HEK293 (cell line): Measurements from ENCODE around the gene COPA.
A peak's percentile ranks its signal among the peaks of the same experiment; 100 is the strongest.

Source experiments
- GLIS1 ChIP-seq: fragments of 450-650 bp; formaldehyde crosslinking; IDR thresholded peaks from 2 replicates; pipeline ENCODE4 v1.5.1; 2016; ENCODE audit warnings: missing biosample characterization, missing genetic modification characterization
- HOXA7 ChIP-seq: sonication (generic); formaldehyde crosslinking; IDR thresholded peaks from 2 replicates; pipeline ENCODE4 v1.8.1; 2022; ENCODE audit warnings: missing genetic modification reagents, borderline replicate concordance
- MZF1 ChIP-seq: fragments of 450-650 bp; formaldehyde crosslinking; IDR thresholded peaks from 2 replicates; pipeline ENCODE4 v1.5.1; 2017; ENCODE audit warnings: missing biosample characterization, missing genetic modification characterization, borderline replicate concordance
- SALL2 ChIP-seq: fragments of 450-650 bp; formaldehyde crosslinking; IDR thresholded peaks from 2 replicates; pipeline ENCODE4 v1.5.0; 2017; ENCODE audit warnings: missing biosample characterization, mild to moderate bottlenecking, missing genetic modification characterization, borderline replicate concordance
- SCRT1 ChIP-seq: fragments of 450-650 bp; formaldehyde crosslinking; IDR thresholded peaks from 2 replicates; pipeline ENCODE4 v1.5.1; 2016; ENCODE audit warnings: missing biosample characterization, missing genetic modification characterization, borderline replicate concordance
- SCRT2 ChIP-seq: fragments of 450-650 bp; formaldehyde crosslinking; IDR thresholded peaks from 2 replicates; pipeline ENCODE4 v1.5.1; 2016; ENCODE audit warnings: missing biosample characterization, missing genetic modification characterization
- SP2 ChIP-seq: fragments of 450-650 bp; formaldehyde crosslinking; IDR thresholded peaks from 2 replicates; pipeline ENCODE4 v1.5.1; 2016; ENCODE audit warnings: missing biosample characterization, missing genetic modification characterization
- SP7 ChIP-seq: fragments of 450-650 bp; formaldehyde crosslinking; IDR thresholded peaks from 2 replicates; pipeline ENCODE4 v1.5.1; 2016; ENCODE audit warnings: missing biosample characterization, missing genetic modification characterization
- WT1 ChIP-seq: fragments of 450-650 bp; formaldehyde crosslinking; IDR thresholded peaks from 2 replicates; pipeline ENCODE4 v1.5.1; 2016; ENCODE audit warnings: missing biosample characterization, missing genetic modification characterization
- ZIC2 ChIP-seq: fragments of 450-650 bp; formaldehyde crosslinking; IDR thresholded peaks from 2 replicates; pipeline ENCODE4 v1.5.1; 2016; ENCODE audit warnings: missing biosample characterization, missing genetic modification characterization
- ZNF140 ChIP-seq: fragments of 450-650 bp; formaldehyde crosslinking; IDR thresholded peaks from 2 replicates; pipeline ENCODE4 v1.5.1; 2016; ENCODE audit warnings: missing biosample characterization, missing genetic modification characterization
- ZNF223 ChIP-seq: fragments of 450-650 bp; formaldehyde crosslinking; IDR thresholded peaks from 2 replicates; pipeline ENCODE4 v1.5.1; 2016; ENCODE audit warnings: missing biosample characterization, missing genetic modification characterization
- ZNF324 ChIP-seq: fragments of 450-650 bp; formaldehyde crosslinking; IDR thresholded peaks from 2 replicates; pipeline ENCODE4 v1.5.1; 2016; ENCODE audit warnings: missing biosample characterization, missing genetic modification characterization
- ZNF350 ChIP-seq: fragments of 450-650 bp; formaldehyde crosslinking; IDR thresholded peaks from 2 replicates; pipeline ENCODE4 v1.5.0; 2017; ENCODE audit warnings: missing biosample characterization, mild to moderate bottlenecking, missing genetic modification characterization
- ZNF426 ChIP-seq: fragments of 450-650 bp; formaldehyde crosslinking; IDR thresholded peaks from 2 replicates; pipeline ENCODE4 v1.5.1; 2017; ENCODE audit warnings: missing biosample characterization, missing genetic modification characterization, mild to moderate bottlenecking, inconsistent platforms, moderate library complexity
- ZNF48 ChIP-seq: fragments of 450-650 bp; formaldehyde crosslinking; IDR thresholded peaks from 2 replicates; pipeline ENCODE4 v1.5.1; 2016; ENCODE audit warnings: missing biosample characterization, missing genetic modification characterization
- ZNF596 ChIP-seq: fragments of 450-650 bp; IDR thresholded peaks from 2 replicates; pipeline ENCODE4 v1.5.0; 2018; ENCODE audit warnings: missing biosample characterization, mild to moderate bottlenecking, missing genetic modification characterization, moderate library complexity
- ZNF747 ChIP-seq: fragments of 450-650 bp; formaldehyde crosslinking; IDR thresholded peaks from 2 replicates; pipeline ENCODE4 v1.5.1; 2016; ENCODE audit warnings: missing biosample characterization, missing genetic modification characterization
- ZNF792 ChIP-seq: fragments of 450-650 bp; formaldehyde crosslinking; IDR thresholded peaks from 2 replicates; pipeline ENCODE4 v1.5.1; 2016; ENCODE audit warnings: missing biosample characterization, missing genetic modification characterization
- TF ChIP-seq, protein P1 (sequence below): fragments of 450-650 bp; formaldehyde crosslinking; IDR thresholded peaks from 2 replicates; pipeline ENCODE4 v1.5.1; 2016; ENCODE audit warnings: missing biosample characterization, missing genetic modification characterization
- TF ChIP-seq, protein P2 (sequence below): fragments of 450-650 bp; formaldehyde crosslinking; conservative IDR thresholded peaks from 2 replicates; pipeline ENCODE4 v1.5.1; 2016; ENCODE audit warnings: low read depth, missing biosample characterization, missing genetic modification characterization
- TF ChIP-seq, protein P3 (sequence below): fragments of 450-650 bp; formaldehyde crosslinking; IDR thresholded peaks from 2 replicates; pipeline ENCODE4 v1.5.1; 2016; ENCODE audit warnings: missing biosample characterization, missing genetic modification characterization, borderline replicate concordance
- TF ChIP-seq, protein P4 (sequence below): fragments of 450-650 bp; formaldehyde crosslinking; IDR thresholded peaks from 2 replicates; pipeline ENCODE4 v1.5.1; 2016; ENCODE audit warnings: missing biosample characterization, missing genetic modification characterization
- TF ChIP-seq, protein P5 (sequence below): fragments of 450-650 bp; formaldehyde crosslinking; IDR thresholded peaks from 2 replicates; pipeline ENCODE4 v1.5.1; 2016; ENCODE audit warnings: missing biosample characterization, missing genetic modification characterization
- TF ChIP-seq, protein P6 (sequence below): fragments of 450-650 bp; formaldehyde crosslinking; IDR thresholded peaks from 2 replicates; pipeline ENCODE4 v1.5.1; 2016; ENCODE audit warnings: missing biosample characterization, missing genetic modification characterization

The COPA gene

DNA sequence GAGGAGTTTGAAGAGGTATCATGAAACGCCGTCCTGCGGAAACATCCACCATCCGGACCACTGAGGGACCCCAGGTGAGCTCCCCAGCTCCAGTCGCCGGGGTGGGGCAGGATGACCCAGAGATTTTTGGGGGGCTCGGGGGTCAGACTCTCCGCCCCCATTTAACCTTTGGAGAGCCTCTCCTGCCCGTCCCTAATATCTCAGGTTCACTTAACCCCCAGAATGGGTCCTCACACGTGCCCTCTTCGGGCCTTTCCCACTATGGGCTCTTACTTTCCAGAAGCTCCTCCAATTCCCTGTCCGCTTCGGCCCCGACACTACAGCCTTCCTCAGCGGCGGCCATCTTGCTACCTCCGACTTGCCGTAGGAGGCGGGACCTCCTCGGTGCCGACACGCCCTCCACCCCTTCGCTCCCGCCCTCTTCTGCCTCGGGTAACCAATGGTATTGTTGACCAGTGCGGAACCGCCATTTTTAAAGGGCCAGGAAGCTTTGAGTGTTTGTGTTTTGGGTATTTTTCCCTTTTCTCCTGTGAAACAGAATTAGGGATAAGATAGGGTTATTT lies 58.2 kb downstream of the COPA start, which contains the start of gene PEX19 (continued):
- TF ChIP-seq, protein P1, sequence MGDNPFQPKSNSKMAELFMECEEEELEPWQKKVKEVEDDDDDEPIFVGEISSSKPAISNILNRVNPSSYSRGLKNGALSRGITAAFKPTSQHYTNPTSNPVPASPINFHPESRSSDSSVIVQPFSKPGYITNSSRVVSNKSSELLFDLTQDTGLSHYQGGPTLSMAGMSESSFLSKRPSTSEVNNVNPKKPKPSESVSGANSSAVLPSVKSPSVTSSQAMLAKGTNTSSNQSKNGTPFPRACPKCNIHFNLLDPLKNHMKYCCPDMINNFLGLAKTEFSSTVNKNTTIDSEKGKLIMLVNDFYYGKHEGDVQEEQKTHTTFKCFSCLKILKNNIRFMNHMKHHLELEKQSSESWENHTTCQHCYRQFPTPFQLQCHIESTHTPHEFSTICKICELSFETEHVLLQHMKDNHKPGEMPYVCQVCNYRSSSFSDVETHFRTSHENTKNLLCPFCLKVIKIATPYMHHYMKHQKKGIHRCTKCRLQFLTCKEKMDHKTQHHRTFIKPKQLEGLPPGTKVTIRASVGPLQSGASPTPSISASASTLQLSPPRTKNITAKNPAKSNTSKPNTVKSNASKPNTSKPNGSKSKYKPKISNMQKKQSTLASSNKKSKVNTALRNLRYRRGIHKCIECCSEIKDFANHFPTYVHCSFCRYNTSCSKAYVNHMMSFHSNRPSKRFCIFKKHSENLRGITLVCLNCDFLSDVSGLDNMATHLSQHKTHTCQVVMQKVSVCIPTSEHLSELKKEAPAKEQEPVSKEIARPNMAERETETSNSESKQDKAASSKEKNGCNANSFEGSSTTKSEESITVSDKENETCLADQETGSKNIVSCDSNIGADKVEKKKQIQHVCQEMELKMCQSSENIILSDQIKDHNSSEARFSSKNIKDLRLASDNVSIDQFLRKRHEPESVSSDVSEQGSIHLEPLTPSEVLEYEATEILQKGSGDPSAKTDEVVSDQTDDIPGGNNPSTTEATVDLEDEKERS (tag by site-specific recombination): no peak
- TF ChIP-seq SCRT2 (tag by site-specific recombination): no peak
- 0 out of 2 replicates have a peak, but pooled peaks have one; percentile 53 for TF ChIP-seq ZNF324 (tag by site-specific recombination)
- TF ChIP-seq, protein P2, sequence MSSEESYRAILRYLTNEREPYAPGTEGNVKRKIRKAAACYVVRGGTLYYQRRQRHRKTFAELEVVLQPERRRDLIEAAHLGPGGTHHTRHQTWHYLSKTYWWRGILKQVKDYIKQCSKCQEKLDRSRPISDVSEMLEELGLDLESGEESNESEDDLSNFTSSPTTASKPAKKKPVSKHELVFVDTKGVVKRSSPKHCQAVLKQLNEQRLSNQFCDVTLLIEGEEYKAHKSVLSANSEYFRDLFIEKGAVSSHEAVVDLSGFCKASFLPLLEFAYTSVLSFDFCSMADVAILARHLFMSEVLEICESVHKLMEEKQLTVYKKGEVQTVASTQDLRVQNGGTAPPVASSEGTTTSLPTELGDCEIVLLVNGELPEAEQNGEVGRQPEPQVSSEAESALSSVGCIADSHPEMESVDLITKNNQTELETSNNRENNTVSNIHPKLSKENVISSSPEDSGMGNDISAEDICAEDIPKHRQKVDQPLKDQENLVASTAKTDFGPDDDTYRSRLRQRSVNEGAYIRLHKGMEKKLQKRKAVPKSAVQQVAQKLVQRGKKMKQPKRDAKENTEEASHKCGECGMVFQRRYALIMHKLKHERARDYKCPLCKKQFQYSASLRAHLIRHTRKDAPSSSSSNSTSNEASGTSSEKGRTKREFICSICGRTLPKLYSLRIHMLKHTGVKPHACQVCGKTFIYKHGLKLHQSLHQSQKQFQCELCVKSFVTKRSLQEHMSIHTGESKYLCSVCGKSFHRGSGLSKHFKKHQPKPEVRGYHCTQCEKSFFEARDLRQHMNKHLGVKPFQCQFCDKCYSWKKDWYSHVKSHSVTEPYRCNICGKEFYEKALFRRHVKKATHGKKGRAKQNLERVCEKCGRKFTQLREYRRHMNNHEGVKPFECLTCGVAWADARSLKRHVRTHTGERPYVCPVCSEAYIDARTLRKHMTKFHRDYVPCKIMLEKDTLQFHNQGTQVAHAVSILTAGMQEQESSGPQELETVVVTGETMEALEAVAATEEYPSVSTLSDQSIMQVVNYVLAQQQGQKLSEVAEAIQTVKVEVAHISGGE (tag by site-specific recombination): no peak
- TF ChIP-seq SP2: peak; percentile 91
- no peak for TF ChIP-seq SALL2 (tag by site-specific recombination)
- no peak for TF ChIP-seq ZNF48 (tag by site-specific recombination)
- no peak for TF ChIP-seq ZNF140 (tag by site-specific recombination)
- no peak for TF ChIP-seq SCRT1
- TF ChIP-seq, protein P3, sequence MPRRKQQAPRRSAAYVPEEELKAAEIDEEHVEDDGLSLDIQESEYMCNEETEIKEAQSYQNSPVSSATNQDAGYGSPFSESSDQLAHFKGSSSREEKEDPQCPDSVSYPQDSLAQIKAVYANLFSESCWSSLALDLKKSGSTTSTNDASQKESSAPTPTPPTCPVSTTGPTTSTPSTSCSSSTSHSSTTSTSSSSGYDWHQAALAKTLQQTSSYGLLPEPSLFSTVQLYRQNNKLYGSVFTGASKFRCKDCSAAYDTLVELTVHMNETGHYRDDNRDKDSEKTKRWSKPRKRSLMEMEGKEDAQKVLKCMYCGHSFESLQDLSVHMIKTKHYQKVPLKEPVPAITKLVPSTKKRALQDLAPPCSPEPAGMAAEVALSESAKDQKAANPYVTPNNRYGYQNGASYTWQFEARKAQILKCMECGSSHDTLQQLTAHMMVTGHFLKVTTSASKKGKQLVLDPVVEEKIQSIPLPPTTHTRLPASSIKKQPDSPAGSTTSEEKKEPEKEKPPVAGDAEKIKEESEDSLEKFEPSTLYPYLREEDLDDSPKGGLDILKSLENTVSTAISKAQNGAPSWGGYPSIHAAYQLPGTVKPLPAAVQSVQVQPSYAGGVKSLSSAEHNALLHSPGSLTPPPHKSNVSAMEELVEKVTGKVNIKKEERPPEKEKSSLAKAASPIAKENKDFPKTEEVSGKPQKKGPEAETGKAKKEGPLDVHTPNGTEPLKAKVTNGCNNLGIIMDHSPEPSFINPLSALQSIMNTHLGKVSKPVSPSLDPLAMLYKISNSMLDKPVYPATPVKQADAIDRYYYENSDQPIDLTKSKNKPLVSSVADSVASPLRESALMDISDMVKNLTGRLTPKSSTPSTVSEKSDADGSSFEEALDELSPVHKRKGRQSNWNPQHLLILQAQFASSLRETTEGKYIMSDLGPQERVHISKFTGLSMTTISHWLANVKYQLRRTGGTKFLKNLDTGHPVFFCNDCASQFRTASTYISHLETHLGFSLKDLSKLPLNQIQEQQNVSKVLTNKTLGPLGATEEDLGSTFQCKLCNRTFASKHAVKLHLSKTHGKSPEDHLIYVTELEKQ (tag by site-specific recombination): no peak
- no peak for TF ChIP-seq ZNF223
- TF ChIP-seq, protein P4, sequence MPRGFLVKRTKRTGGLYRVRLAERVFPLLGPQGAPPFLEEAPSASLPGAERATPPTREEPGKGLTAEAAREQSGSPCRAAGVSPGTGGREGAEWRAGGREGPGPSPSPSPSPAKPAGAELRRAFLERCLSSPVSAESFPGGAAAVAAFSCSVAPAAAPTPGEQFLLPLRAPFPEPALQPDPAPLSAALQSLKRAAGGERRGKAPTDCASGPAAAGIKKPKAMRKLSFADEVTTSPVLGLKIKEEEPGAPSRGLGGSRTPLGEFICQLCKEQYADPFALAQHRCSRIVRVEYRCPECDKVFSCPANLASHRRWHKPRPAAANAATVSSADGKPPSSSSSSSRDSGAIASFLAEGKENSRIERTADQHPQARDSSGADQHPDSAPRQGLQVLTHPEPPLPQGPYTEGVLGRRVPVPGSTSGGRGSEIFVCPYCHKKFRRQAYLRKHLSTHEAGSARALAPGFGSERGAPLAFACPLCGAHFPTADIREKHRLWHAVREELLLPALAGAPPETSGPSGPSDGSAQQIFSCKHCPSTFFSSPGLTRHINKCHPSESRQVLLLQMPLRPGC (tag by site-specific recombination): no peak
- no peak for TF ChIP-seq ZNF350 (tag by site-specific recombination)
- no peak for TF ChIP-seq WT1
- TF ChIP-seq ZIC2 (tag by site-specific recombination): no peak
- no peak for TF ChIP-seq MZF1 (tag by site-specific recombination)
- peak; percentile 34; the same call in 1 of the 2 replicates for TF ChIP-seq GLIS1 (tag by site-specific recombination)
- no peak for TF ChIP-seq HOXA7
- peak; percentile 60; the same call in 1 of the 2 replicates for TF ChIP-seq SP7 (tag by site-specific recombination)
- TF ChIP-seq ZNF792: no peak
- TF ChIP-seq ZNF596 (tag by site-specific recombination): no peak
- TF ChIP-seq ZNF747 (tag by site-specific recombination): no peak
- TF ChIP-seq, protein P5, sequence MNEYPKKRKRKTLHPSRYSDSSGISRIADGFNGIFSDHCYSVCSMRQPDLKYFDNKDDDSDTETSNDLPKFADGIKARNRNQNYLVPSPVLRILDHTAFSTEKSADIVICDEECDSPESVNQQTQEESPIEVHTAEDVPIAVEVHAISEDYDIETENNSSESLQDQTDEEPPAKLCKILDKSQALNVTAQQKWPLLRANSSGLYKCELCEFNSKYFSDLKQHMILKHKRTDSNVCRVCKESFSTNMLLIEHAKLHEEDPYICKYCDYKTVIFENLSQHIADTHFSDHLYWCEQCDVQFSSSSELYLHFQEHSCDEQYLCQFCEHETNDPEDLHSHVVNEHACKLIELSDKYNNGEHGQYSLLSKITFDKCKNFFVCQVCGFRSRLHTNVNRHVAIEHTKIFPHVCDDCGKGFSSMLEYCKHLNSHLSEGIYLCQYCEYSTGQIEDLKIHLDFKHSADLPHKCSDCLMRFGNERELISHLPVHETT (tag by site-specific recombination): no peak
- TF ChIP-seq, protein P6, sequence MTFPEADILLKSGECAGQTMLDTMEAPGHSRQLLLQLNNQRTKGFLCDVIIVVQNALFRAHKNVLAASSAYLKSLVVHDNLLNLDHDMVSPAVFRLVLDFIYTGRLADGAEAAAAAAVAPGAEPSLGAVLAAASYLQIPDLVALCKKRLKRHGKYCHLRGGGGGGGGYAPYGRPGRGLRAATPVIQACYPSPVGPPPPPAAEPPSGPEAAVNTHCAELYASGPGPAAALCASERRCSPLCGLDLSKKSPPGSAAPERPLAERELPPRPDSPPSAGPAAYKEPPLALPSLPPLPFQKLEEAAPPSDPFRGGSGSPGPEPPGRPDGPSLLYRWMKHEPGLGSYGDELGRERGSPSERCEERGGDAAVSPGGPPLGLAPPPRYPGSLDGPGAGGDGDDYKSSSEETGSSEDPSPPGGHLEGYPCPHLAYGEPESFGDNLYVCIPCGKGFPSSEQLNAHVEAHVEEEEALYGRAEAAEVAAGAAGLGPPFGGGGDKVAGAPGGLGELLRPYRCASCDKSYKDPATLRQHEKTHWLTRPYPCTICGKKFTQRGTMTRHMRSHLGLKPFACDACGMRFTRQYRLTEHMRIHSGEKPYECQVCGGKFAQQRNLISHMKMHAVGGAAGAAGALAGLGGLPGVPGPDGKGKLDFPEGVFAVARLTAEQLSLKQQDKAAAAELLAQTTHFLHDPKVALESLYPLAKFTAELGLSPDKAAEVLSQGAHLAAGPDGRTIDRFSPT (tag by site-specific recombination): no peak
- TF ChIP-seq ZNF426: no peak
